Natural killer cell treated with Interleukin-12 subunit alpha and Interleukin-12 subunit beta and Interleukin-15 and Interleukin-18, amount 100 ng/mL, for 72 hours (primary cell): ENCODE results near the gene CYTH3. TPM values are rescaled to one million over a fixed set of nuclear protein-coding genes. Genes with fewer than 3 reads are reported as not detected.
A peak's percentile ranks its signal among the peaks of the same experiment; 100 is the strongest.
"Not testable (repeated sequence)": the region's sequence is repeated elsewhere in the genome, so short reads cannot be mapped to it uniquely, and the experiment has no call there.

Source experiments
- ATAC-seq, 2 donors: fragments of 150-1000 bp; cut with Tn5 transposase in 1 of 2; sonication (Bioruptor Pico), chemical (Tn5 transposase) in 1 of 2; 2 replicates each; pipeline ENCODE4 v1.10.0; 2021
- DNase-seq: peaks from one replicate; pipeline ENCODE4 v3.0.0; 2022; ENCODE audit warnings: low spot score
- H3K27ac Mint-ChIP-seq, 2 donors: 1 replicate in 1 of 2; 2 replicates in 1 of 2; pipeline ENCODE4 v1.8.0; 2022; ENCODE audit warnings: mixed read lengths in 2 of 2, mild to moderate bottlenecking in 1 of 2, moderate library complexity in 1 of 2
- H3K27me3 Mint-ChIP-seq, 2 donors: 1 replicate in 1 of 2; 2 replicates in 1 of 2; pipeline ENCODE4 v1.8.0; 2022; ENCODE audit warnings: mixed read lengths in 2 of 2
- H3K36me3 Mint-ChIP-seq: one replicate; pipeline ENCODE4 v1.8.0; 2022; ENCODE audit warnings: mixed read lengths
- H3K4me1 Mint-ChIP-seq, 2 donors: 1 replicate in 1 of 2; 2 replicates in 1 of 2; pipeline ENCODE4 v1.8.0; 2022; ENCODE audit warnings: low read depth in 2 of 2, mixed read lengths in 2 of 2, mild to moderate bottlenecking in 1 of 2
- H3K4me3 Mint-ChIP-seq: one replicate; pipeline ENCODE4 v1.8.0; 2022; ENCODE audit warnings: mixed read lengths
- H3K9me3 Mint-ChIP-seq: 2 replicates; pipeline ENCODE4 v1.8.0; 2022; ENCODE audit warnings: mixed read lengths
- total RNA-seq, 2 donors: library from RNA; stranded (reverse); gene quantifications; one replicate each; pipeline ENCODE4 v1.2.3, GENCODE V29; 2022

CYTH3 gene
- total RNA-seq, 2 donors from 2014 or later: 0.64 to 5.4 TPM

DNA sequence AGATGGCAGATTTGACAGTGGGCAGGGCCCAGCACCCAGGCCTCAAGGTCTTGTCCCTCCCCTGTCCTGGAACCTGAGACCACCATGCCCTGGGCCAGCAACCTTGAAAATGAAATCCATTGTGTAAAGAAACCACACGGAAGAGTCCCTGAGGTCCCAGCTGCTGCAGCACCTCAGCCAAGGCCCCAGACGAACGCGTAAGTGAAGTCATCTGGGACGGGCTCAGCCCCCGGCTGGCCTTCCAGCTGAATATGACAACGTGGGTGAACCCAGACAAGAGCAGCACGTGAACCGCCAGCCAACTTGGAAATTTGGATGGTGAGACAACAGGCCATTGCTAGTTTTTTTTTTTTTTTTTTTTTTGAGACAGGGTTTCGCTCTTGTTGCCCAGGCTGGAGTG is 70.3 kb downstream of the CYTH3 start:
- Mint-ChIP-seq H3K9me3 (no peaks in the 10 kb centered on the region), H3K36me3 (no peaks in the 10 kb centered on the region), H3K4me3 (no peak overlapping the region), H3K27me3 (peaks cover 0 to 7% of the 10 kb centered on the region in 2 donors), H3K27ac (no peak overlapping the region), H3K4me1 (peaks cover 0 to 4% of the 10 kb centered on the region in 2 donors)
- DNase-seq: no peak
- ATAC-seq: no peak

DNA sequence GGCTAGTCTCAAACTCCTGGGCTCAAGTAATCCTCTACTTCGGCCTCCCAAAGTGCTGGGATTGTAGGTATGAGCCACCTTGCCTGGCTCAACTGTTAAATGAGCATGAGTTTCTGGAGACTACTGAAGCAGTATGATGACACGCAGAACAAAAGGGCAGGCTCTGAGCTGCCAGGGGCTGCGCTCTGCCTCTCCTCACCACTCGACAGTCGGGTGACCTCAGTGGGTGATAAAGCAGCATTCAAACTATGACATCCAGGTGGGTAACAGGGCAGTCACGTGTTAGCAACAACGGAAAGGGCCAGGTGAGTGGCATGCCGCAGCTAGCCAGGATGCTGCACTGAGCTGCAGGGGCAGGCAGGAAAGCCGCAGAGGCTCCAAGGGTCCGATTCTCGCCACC is 71.5 kb downstream of the CYTH3 start:
- Mint-ChIP-seq H3K4me3 (no peak overlapping the region), H3K27ac (no peak overlapping the region), H3K9me3 (no peaks in the 10 kb centered on the region), H3K36me3 (no peaks in the 10 kb centered on the region), H3K4me1 (peaks cover 0 to 4% of the 10 kb centered on the region in 2 donors), H3K27me3 (peaks cover 0 to 7% of the 10 kb centered on the region in 2 donors)
- DNase-seq (no peak), ATAC-seq (no peak)

DNA sequence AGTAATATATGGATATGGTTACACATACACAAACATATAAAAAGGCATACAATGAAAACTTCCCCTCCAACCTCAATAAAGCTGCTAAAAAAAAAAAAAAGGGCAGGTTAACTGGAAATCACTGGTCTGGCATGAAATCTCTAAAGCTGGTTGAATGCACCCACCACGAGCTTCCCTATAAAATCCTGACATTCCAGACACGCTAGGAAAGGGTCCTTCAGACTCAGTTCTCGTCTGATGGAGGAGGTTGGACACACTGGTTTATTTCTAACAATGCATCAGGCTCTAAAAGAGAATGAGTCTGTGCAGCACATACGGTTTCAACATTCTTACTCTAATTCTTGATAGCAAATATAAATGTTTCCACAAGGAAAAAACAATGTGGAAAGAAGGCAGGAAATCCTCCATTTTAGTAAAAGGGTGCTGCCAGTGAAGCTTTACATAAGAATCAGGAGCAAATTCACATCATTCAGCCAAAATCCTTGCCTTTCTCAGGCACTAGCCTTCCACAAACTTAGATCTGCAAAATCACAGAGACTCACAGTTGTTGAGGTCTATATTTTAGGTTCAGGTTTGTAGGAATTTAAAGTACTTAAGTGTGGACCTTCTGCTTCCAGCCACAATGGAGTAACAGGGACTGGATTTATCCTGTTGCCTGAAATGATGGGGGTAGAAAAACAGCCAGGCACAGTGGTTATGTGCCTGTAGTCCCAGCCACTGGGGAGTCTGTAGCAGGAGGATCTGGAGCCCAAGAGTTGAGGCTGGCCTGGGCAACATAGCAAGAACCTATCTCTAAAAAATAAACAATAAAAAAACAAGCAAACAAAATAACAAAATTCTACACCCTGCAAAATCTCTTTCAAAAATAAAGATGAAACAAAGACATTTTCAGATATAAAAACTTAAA is 73.5 kb downstream of the CYTH3 start:
- no peaks in the 10 kb centered on the region for H3K9me3 Mint-ChIP-seq
- H3K27ac Mint-ChIP-seq: no peak overlapping the region
- no peaks in the 10 kb centered on the region for H3K36me3 Mint-ChIP-seq
- no peak overlapping the region for H3K4me3 Mint-ChIP-seq
- peaks cover 0 to 5% of the 10 kb centered on the region in 2 donors for H3K4me1 Mint-ChIP-seq
- DNase-seq (no peak), ATAC-seq (no peak)
- H3K27me3 Mint-ChIP-seq: peaks cover 0 to 7% of the 10 kb centered on the region in 2 donors

DNA sequence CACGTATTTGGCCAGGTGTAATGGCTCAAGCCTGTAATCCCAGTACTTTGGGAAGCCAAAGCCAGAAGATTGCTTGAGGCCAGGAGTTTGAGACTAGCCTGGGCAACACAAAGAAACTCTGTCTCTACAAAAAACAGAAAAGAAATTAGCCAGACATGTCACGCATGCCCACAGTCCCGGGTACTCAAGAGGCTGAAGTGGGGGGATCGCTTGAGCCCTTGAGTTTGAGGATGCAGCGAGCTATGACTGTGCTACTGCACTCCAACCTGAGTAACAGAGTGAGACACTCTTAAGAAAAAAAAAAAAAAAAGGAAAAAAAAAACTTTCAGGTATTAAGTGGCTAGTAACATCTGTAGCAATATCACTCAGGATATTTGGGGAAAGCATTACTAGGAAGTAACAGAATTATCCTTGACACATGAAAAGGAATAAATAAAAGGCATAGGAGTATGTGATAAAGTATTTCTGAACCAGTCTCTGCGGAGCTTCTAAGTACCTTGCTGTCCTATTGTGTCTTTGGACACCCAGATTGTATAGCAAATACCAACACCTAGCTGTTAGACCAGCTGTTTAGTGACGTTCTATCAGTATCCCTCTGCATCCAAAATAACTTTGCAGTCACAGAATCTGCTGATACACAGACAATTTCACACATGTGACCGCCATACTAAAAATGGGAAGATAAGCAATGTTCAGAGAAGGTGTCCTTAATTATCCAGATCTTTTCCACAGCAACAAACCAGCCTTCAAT is 74.4 kb downstream of the CYTH3 start:
- no peak for ATAC-seq
- H3K27me3 Mint-ChIP-seq: peaks cover 0 to 7% of the 10 kb centered on the region in 2 donors
- no peak overlapping the region for H3K4me3 Mint-ChIP-seq
- DNase-seq: no peak
- H3K4me1 Mint-ChIP-seq: peaks cover 0 to 8% of the 10 kb centered on the region in 2 donors
- no peak overlapping the region for H3K27ac Mint-ChIP-seq
- no peaks in the 10 kb centered on the region for H3K36me3 Mint-ChIP-seq
- no peaks in the 10 kb centered on the region for H3K9me3 Mint-ChIP-seq

DNA sequence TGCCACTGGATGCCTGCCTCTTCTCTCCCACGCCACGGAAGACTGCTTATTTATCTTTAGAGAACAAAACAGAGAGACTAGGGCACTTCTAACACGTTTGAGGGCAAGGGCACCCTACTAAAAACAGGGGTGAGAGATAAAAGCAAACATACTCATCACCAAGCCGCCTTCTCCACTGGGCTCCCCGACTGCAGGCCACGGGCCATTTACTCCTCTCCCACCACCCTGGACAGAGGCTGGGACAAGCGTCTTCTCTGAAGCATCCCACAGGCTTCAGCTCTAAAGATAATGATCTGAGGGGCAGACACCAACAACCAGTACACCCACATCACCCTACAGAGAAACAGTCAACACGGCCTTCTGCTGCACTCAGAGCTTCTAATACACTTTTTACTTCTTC is 78.7 kb downstream of the CYTH3 start:
- H3K36me3 Mint-ChIP-seq: no peaks in the 10 kb centered on the region
- H3K9me3 Mint-ChIP-seq: no peaks in the 10 kb centered on the region
- H3K4me3 Mint-ChIP-seq: no peak overlapping the region
- H3K4me1 Mint-ChIP-seq: peaks cover 0 to 4% of the 10 kb centered on the region in 2 donors
- H3K27ac Mint-ChIP-seq: no peak overlapping the region
- ATAC-seq (no peak), DNase-seq (no peak)
- H3K27me3 Mint-ChIP-seq: no peaks in the 10 kb centered on the region

DNA sequence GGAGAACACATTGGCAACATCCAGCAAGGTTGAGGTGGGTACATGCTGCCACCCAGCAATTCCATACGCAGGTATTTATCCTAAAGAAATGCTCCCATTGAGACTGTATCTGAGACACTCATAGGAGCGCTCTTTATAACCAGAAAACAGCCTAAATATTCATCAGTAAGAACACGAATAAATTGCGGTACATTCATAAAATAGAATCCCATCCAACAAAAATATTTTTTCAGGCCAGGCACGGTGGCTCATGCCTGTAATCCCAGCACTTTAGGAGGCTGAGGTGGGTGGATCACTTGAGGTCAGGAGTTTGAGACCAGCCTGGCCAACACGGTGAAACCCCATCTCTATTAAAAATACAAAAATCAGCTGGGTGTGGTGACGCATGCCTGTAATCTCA is 81.9 kb downstream of the CYTH3 start:
- H3K9me3 Mint-ChIP-seq, H3K27me3 Mint-ChIP-seq, H3K27ac Mint-ChIP-seq, DNase-seq, H3K36me3 Mint-ChIP-seq, H3K4me3 Mint-ChIP-seq, H3K4me1 Mint-ChIP-seq, ATAC-seq: not testable (repeated sequence)

DNA sequence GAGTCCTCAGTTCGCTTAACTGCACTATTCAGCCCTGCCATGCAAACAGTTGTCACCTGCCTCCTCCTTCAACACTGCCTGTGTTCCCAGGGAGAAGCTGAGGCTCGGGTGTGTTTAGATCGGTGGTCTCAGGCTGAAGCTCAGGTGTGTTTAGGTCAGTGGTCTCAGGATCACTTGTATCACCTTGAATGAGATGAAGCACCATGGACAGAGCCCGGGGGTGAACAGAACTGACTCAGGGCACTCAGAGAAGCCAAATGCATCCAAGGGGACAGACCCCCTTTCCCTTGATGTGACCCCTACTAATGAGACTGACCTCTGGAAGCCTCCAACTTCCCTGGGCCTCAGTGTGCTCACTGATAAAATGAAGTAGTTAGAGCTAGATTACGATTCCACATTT is 84.0 kb downstream of the CYTH3 start:
- DNase-seq: no peak
- no peak for ATAC-seq
- H3K27ac Mint-ChIP-seq: no peak overlapping the region
- no peak overlapping the region for H3K4me3 Mint-ChIP-seq
- no peaks in the 10 kb centered on the region for H3K27me3 Mint-ChIP-seq
- no peaks in the 10 kb centered on the region for H3K36me3 Mint-ChIP-seq
- H3K4me1 Mint-ChIP-seq: no peaks in the 10 kb centered on the region
- no peaks in the 10 kb centered on the region for H3K9me3 Mint-ChIP-seq

DNA sequence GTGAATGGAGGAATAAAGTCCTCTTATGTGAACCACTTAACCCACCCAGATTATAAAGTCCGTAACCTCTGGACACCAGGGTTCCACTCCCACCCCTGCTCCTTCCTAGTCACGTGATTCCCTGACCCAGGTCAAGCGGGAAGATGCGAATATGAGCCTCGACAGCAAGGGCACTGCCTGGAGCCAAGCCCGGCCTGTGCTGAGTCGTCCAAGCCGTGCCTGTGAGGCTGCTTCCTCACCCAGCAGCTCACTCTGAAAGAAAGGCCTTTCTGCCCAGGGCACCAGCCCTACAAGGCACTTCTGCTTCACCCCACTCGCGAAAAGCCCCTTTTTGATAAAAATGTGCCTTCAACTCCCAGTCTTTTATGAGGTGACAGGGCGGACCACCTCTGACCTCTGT is 85.8 kb downstream of the CYTH3 start:
- Mint-ChIP-seq H3K36me3 (no peaks in the 10 kb centered on the region), H3K4me1 (peaks cover 0 to 2% of the 10 kb centered on the region in 2 donors), H3K27me3 (no peaks in the 10 kb centered on the region), H3K27ac (no peak overlapping the region), H3K9me3 (no peaks in the 10 kb centered on the region), H3K4me3 (no peak overlapping the region)
- ATAC-seq (no peak), DNase-seq (no peak)

DNA sequence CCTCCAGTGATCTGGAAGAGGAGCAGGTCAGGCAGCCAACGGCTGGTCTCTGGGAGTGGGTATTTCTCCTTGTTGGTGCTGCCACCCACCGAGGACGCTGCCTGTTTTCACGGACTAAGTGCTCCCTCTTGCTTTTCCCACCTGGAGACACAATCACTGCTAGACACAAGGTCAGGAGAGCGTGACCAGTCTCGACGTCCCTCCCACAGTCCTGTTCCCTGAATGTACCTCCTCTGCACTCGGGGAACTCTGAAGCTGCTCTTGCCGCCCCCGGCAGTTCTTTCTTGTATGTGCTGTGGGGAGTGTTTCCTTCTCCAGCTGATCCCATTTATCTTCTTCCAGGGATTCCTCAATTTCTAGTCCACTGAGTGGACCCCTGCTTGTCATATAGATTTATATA is 89.4 kb downstream of the CYTH3 start:
- H3K27me3 Mint-ChIP-seq: no peaks in the 10 kb centered on the region
- no peaks in the 10 kb centered on the region for H3K36me3 Mint-ChIP-seq
- ATAC-seq (no peak), DNase-seq (no peak)
- no peak overlapping the region for H3K27ac Mint-ChIP-seq
- H3K9me3 Mint-ChIP-seq: no peaks in the 10 kb centered on the region
- peaks cover 5 to 14% of the 10 kb centered on the region in 2 donors for H3K4me1 Mint-ChIP-seq
- no peak overlapping the region for H3K4me3 Mint-ChIP-seq

DNA sequence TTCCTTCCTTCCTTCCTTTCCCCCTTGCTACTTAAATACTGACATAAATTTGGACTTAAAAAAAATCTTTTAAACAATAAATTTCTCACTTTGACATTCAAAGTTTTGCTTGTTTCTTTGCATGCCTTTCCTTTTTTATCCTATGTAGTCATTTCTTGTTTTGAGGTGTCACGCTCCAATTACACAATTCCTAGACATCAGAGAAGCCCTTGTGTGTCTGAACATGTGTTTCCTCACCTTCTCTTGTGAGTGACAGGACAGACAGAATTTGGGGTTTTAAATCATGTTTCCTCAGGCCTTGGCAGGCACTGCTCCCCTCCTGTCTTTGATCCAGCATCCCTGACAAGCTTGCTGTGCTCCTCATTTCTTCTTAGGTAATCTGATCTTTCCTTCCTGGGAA is 91.3 kb downstream of the CYTH3 start:
- H3K4me3 Mint-ChIP-seq: no peak overlapping the region
- ATAC-seq (no peak), DNase-seq (no peak)
- H3K27me3 Mint-ChIP-seq: no peaks in the 10 kb centered on the region
- no peaks in the 10 kb centered on the region for H3K36me3 Mint-ChIP-seq
- H3K27ac Mint-ChIP-seq: no peak overlapping the region
- H3K9me3 Mint-ChIP-seq: no peaks in the 10 kb centered on the region
- H3K4me1 Mint-ChIP-seq: peaks cover 5 to 14% of the 10 kb centered on the region in 2 donors

DNA sequence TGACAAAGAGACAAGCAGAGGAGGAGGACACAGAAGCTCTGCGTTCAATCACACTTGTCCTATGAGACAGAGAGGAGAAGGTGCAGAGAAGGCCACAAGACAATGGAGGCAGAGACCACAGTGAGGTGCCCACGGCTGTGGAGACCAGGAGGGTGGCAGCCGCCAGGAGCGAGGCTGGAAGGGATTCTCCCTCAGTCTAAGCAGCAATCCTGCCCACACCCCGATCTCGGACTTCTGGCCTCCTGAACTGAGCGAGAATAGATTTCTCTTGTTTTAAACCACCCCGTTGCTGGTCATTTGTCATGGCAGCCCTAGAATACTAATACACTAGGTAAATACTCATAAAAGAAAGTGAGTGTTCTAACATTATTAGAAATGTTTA is 92.1 kb downstream of the CYTH3 start:
- DNase-seq (no peak), ATAC-seq (no peak)
- Mint-ChIP-seq H3K9me3 (no peaks in the 10 kb centered on the region), H3K36me3 (no peaks in the 10 kb centered on the region), H3K27ac (no peak overlapping the region), H3K4me1 (peaks cover 5 to 14% of the 10 kb centered on the region in 2 donors), H3K4me3 (no peak overlapping the region), H3K27me3 (no peaks in the 10 kb centered on the region)

DNA sequence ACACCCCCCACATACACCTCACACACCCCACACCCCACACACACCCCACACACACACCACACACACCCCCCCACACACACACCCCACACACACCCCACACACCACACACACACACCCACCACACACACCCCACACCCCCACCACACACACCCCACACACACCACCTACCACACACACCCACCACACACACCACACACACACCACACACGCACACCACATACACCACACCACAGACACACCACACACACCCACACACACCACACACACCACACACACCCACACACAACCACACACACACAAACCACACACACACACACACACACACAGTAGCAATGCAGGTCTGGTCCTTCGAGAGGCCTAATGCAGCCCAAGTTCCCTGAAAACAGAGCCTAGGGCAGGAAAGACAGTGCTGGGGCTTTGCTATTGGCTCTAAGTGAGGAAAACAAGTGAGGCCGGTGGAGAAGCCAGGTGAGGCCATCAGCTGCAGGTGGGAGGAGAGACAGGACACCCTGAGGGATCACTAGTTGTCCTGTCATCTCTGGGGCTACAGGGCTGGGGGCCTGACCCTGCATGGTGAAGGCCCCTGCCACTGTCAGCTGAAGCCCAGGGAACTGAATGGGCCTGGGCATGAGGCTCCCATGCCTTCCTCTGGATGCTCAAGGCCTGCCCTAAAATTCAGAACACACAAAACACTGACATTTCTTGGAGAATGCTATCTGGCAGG is 92.6 kb downstream of the CYTH3 start:
- H3K36me3 Mint-ChIP-seq: no peaks in the 10 kb centered on the region
- no peak for DNase-seq
- no peaks in the 10 kb centered on the region for H3K9me3 Mint-ChIP-seq
- H3K27me3 Mint-ChIP-seq: no peaks in the 10 kb centered on the region
- H3K4me1 Mint-ChIP-seq: peaks cover 5 to 14% of the 10 kb centered on the region in 2 donors
- no peak overlapping the region for H3K27ac Mint-ChIP-seq
- peak in 1 of 2 donors; percentile 24 for ATAC-seq
- H3K4me3 Mint-ChIP-seq: no peak overlapping the region

DNA sequence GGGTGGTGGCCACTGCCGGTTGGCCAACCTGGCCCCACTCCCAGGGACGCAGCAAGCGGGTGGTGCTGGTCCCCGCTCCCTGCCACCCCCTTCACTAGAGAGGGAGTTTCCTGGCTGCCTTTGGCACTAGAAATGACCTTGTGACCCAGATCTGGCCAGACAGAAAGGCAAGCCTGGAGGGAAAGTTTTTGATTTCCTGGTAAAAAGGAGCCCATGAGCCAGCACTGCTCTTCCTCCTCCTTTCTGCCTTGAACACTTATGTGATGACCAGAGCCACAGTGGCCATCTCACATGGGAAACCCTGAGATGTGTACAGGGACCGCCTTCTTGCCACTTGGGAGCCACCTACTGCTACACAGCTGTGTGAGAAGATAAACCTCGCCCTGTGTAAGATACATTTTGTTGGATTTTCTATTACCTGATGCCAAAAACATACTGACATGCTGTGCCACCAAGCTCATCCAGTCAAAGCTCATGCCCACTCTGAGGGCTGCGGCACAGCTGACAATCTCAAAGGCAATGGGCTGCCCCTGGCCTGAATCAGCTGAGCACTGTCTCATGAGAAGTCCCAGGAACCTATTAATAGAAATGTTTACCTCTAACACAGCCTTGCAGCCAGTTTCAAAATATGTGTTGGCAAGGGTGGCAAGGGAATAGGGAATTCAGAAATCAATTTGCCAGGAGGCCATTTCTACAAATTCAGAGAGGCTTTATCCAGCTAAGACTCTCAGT is 94.0 kb downstream of the CYTH3 start:
- no peak overlapping the region for H3K4me3 Mint-ChIP-seq
- peaks cover 5 to 14% of the 10 kb centered on the region in 2 donors for H3K4me1 Mint-ChIP-seq
- no peaks in the 10 kb centered on the region for H3K27me3 Mint-ChIP-seq
- H3K36me3 Mint-ChIP-seq: no peaks in the 10 kb centered on the region
- DNase-seq (no peak), ATAC-seq (no peak)
- H3K9me3 Mint-ChIP-seq: no peaks in the 10 kb centered on the region
- no peak overlapping the region for H3K27ac Mint-ChIP-seq
